AG04450 (cell line): ENCODE data around the gene STIM2. TPM values are rescaled to one million over a fixed set of nuclear protein-coding genes. Genes with fewer than 3 reads are reported as not detected.

Experiments
- CTCF ChIA-PET: fragments of 300-600, 350-600 bp; formaldehyde crosslinking; extraction: SDS; loops from one replicate; lab custom pipeline; 2022; ENCODE audit warnings: antibody characterized with exemption, inconsistent platforms; lab: Charles Lee
- POLR2A ChIA-PET: fragments of 350-600 bp; formaldehyde crosslinking; extraction: SDS; loops from one replicate; lab custom pipeline; 2021; ENCODE audit warnings: antibody characterized with exemption, inconsistent platforms; lab: Yijun Ruan, JAX
- DNase-seq: peaks from one replicate; pipeline ENCODE4 v3.0.0-alpha.2; 2011; ENCODE audit warnings: low read depth, low spot score
- H3K27ac ChIP-seq: one replicate; pipeline ENCODE4 v1.5.1; 2012; ENCODE audit warnings: low read depth, low read length, control low read depth
- H3K27me3 ChIP-seq: one replicate; pipeline ENCODE4 v1.6.0; 2012; ENCODE audit warnings: low read length; ENCODE audit not compliant: control insufficient read depth, insufficient read depth
- H3K4me3 ChIP-seq: 2 replicates; pipeline ENCODE4 v1.5.1; 2011; ENCODE audit warnings: mild to moderate bottlenecking, low read depth, low read length, control low read depth
- H3K9me3 ChIP-seq: 2 replicates; pipeline ENCODE4 v1.5.1; 2012; ENCODE audit warnings: low read length; ENCODE audit not compliant: control insufficient read depth, insufficient read depth
- CTCF ChIP-seq: IDR thresholded peaks from 2 replicates; pipeline ENCODE4 v1.5.1; 2011; ENCODE audit warnings: low read depth, low read length, control low read depth, inconsistent platforms
- polyA plus RNA-seq: library from polyadenylated mRNA; depleted of rRNA; stranded (reverse); fragments of >200 nt; gene quantifications from 2 replicates; pipeline ENCODE4 v1.2.3, GENCODE V29; 2011

Gene STIM2
- polyA plus RNA-seq, 1 experiment: 26.8 TPM

DNA sequence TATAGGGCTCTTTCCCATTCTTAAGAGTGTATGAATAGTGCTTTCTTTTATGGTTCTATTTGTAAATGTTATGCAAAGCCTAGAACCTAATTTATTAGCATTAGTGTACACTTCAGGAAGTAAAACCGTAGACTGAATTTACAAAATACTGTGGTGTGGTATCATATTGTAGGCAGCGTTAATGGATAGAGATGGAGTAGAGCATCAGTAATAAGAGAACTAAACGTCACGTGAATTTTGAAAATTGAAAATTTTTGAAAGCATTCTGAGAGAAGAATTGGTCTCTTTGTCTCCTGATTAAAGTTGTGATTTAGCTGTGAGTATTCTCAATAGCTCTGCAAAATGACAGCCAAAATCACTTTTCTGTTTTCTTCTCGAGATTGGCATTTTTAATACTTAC is 2.9 kb downstream of the STIM2 start:
- ChIA-PET POLR2A (interaction anchor here (0.6 kb wide), 1 partner anchor 114 kb away, joined by 11 read pairs; no protein-coding TSS in a partner anchor), CTCF (no interaction called here)
- H3K27ac ChIP-seq: no peak overlapping the region
- no peak overlapping the region for H3K4me3 ChIP-seq
- DNase-seq: no peak
- no peak for TF ChIP-seq CTCF
- H3K27me3 ChIP-seq: no peaks in the 10 kb centered on the region
- H3K9me3 ChIP-seq: no peaks in the 10 kb centered on the region; the same call in 1 of the 2 replicates

- ChIA-PET CTCF (no interaction called here), POLR2A (no interaction called here)
- H3K9me3 ChIP-seq: no peaks in the 10 kb centered on the region; the same call in 1 of the 2 replicates
- no peak overlapping the region for H3K4me3 ChIP-seq
- no peak overlapping the region for H3K27ac ChIP-seq
- TF ChIP-seq CTCF: no peak
- no peaks in the 10 kb centered on the region for H3K27me3 ChIP-seq
- no peak for DNase-seq
Observed at GRCh38 chr4:26864899-26865298, 4.3 kb downstream of the STIM2 start.

- POLR2A ChIA-PET: no interaction called here
- H3K9me3 ChIP-seq: no peaks in the 10 kb centered on the region; the same call in 1 of the 2 replicates
- CTCF ChIA-PET: interaction anchor here (1.5 to 1.7 kb wide), 2 partner anchors 17 to 144 kb away, joined by 4 to 7 read pairs; no protein-coding TSS in a partner anchor
- H3K27ac ChIP-seq: no peak overlapping the region
- H3K27me3 ChIP-seq: no peaks in the 10 kb centered on the region
- H3K4me3 ChIP-seq: no peak overlapping the region
- no peak for DNase-seq
- TF ChIP-seq CTCF: no peak
Observed at GRCh38 chr4:26866203-26866602, 5.6 kb downstream of the STIM2 start.

GRCh38 chr4:26866781-26867180 is 6.1 kb downstream of the STIM2 start:
- Histone ChIP-seq H3K27me3 (no peaks in the 10 kb centered on the region), H3K4me3 (no peak overlapping the region), H3K9me3 (no peaks in the 10 kb centered on the region), H3K27ac (no peak overlapping the region)
- TF ChIP-seq CTCF: no peak
- no peak for DNase-seq
- ChIA-PET POLR2A (no interaction called here), CTCF (interaction anchor here (1.5 to 1.7 kb wide), 2 partner anchors 18 to 144 kb away, joined by 4 to 7 read pairs; no protein-coding TSS in a partner anchor)

GRCh38 chr4:26867914-26868684 is 7.5 kb downstream of the STIM2 start:
- TF ChIP-seq CTCF: no peak
- ChIA-PET POLR2A (no interaction called here), CTCF (interaction anchor here (1.0 to 1.2 kb wide), 2 partner anchors 8 to 142 kb away, joined by 3 to 4 read pairs; partner anchors contain the start of gene STIM2)
- Histone ChIP-seq H3K27ac (no peak overlapping the region), H3K27me3 (no peaks in the 10 kb centered on the region), H3K4me3 (no peak overlapping the region; the same call in 1 of the 2 replicates), H3K9me3 (no peaks in the 10 kb centered on the region)
- no peak for DNase-seq
